CD4-positive, alpha-beta T cell treated with Interleukin-10 for 1 hour (primary cell): Measurements from ENCODE around the gene E2F2.

Source experiments
- DNase-seq: peaks from one replicate; pipeline ENCODE4 v3.0.0-alpha.2; 2020

The E2F2 gene

GRCh38 chr1:23481026-23481597 is 49.9 kb downstream of the E2F2 start:
- DNase-seq = no peak

- DNase-seq = no peak
These were observed 50.6 kb downstream of the E2F2 start for GRCh38 chr1:23480187-23481025.

- DNase-seq = no peak
These were observed 51.4 kb downstream of the E2F2 start for GRCh38 chr1:23479666-23479941.

GRCh38 chr1:23478896-23479665 is 52.0 kb downstream of the E2F2 start:
- no peak for DNase-seq

- no peak for DNase-seq
These were observed 53.5 kb downstream of the E2F2 start for GRCh38 chr1:23477359-23478144.

GRCh38 chr1:23475641-23476040 is 55.4 kb downstream of the E2F2 start:
- DNase-seq = no peak

GRCh38 chr1:23475134-23475628 is 55.9 kb downstream of the E2F2 start:
- DNase-seq = no peak

GRCh38 chr1:23473037-23473800 is 57.8 kb downstream of the E2F2 start:
- no peak for DNase-seq

- DNase-seq = no peak
These were observed 58.5 kb downstream of the E2F2 start for GRCh38 chr1:23472351-23473036.

- no peak for DNase-seq
These were observed 59.5 kb downstream of the E2F2 start for GRCh38 chr1:23471473-23472075.

- no peak for DNase-seq
These were observed 60.6 kb downstream of the E2F2 start for GRCh38 chr1:23470282-23471070.

- DNase-seq = no peak
These were observed 61.6 kb downstream of the E2F2 start for GRCh38 chr1:23469372-23469982.

GRCh38 chr1:23466423-23466989 is 64.5 kb downstream of the E2F2 start:
- no peak for DNase-seq

GRCh38 chr1:23463286-23463685 is 67.7 kb downstream of the E2F2 start:
- DNase-seq = no peak

GRCh38 chr1:23462766-23463165 is 68.3 kb downstream of the E2F2 start:
- no peak for DNase-seq

- no peak for DNase-seq
These were observed 70.0 kb downstream of the E2F2 start for GRCh38 chr1:23461050-23461449.

GRCh38 chr1:23460519-23460918 is 70.5 kb downstream of the E2F2 start:
- no peak for DNase-seq

GRCh38 chr1:23459338-23459757 is 71.7 kb downstream of the E2F2 start:
- no peak for DNase-seq
